ENCODE measurements around the gene BANK1. TPM values are rescaled to one million over a fixed set of nuclear protein-coding genes. Genes with fewer than 3 reads are reported as not detected.

Gene BANK1
- total and polyA plus RNA-seq, 2 of the 4 experiments (the other 2 are of a cell fraction): under 0.01 to 0.51 TPM

DNA sequence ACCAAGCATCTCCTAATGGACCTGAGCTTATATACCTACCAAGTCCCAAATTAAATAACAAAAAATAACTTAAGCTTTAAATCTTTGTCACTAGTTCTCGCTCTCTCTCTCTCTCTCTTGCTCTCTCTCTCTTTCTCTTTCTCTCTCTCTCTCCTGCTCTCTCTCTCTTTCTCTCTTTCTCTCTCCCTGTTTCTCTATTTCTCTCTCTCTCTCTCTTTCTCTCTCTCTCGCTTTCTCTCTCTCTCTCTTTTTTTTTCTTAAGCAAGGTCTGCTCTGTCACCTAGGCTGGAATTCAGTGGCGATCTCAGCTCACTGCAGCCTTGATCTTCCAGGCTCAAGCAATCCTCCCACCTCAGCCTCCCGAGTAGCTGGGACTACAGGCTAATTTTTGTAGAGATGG is 266.6 kb downstream of the BANK1 start:
- H3K36me3 ChIP-seq (ENCODE audit: control insufficient read depth, insufficient read depth, low read length): no peaks in the 10 kb centered on the region
- H3K9ac ChIP-seq (ENCODE audit: low read depth, low read length): no peak overlapping the region
- in situ Hi-C loops (cut with MboI; ENCODE audit: low sequenced_read_pairs) (no loop called here), dilution Hi-C loops (cut with HindIII; ENCODE audit: low sequenced_read_pairs, unreplicated experiment) (no loop called here), intact Hi-C loops (cut with micrococcal nuclease) (no loop called here)
- DNase-seq: no peak
- no peak overlapping the region for H2BK15ac ChIP-seq (ENCODE audit: low read depth, low read length)
- no peak overlapping the region for H3K27ac ChIP-seq (ENCODE audit: insufficient read depth, low read length)
- CTCF ChIA-PET: no interaction called here
- no peaks in the 10 kb centered on the region for H3K4me1 ChIP-seq (ENCODE audit: control insufficient read depth, insufficient read depth, low read length)
- no peak overlapping the region for H2BK120ac ChIP-seq (ENCODE audit: low read depth, low read length)
- no peak overlapping the region for H3K4ac ChIP-seq (ENCODE audit: low read depth, low read length)
- no peaks in the 10 kb centered on the region for H3K9me3 ChIP-seq (ENCODE audit: control insufficient read depth, insufficient read depth, low read length)
- POLR2A ChIA-PET (ENCODE audit: unreplicated experiment): no interaction called here
- no peaks in the 10 kb centered on the region for H4K20me1 ChIP-seq (ENCODE audit: insufficient read depth, low read length)
- no peak overlapping the region for H4K91ac ChIP-seq (ENCODE audit: insufficient read depth, low read depth, low read length)
- no peak overlapping the region for H2AFZ ChIP-seq (replicated peaks; ENCODE audit: low read length, poor library complexity)
- no peak overlapping the region for H3K4me3 ChIP-seq (ENCODE audit: insufficient read depth, low read depth, low read length)
- 67% methylated on average over 1 of the region's 4 CpGs; no CpG with 5 or more reads in 1 of the 2 experiments for WGBS, 2 experiments (ENCODE audit: extremely low coverage in 2 of 2, insufficient read length in 1 of 2)
- no peak for ATAC-seq (ENCODE audit: low read depth)
- H2AK5ac ChIP-seq (ENCODE audit: low read depth, low read length): no peak overlapping the region
- H3K27me3 ChIP-seq (ENCODE audit: control insufficient read depth, insufficient read depth, low read length): no peaks in the 10 kb centered on the region
- no peak overlapping the region for H3K4me2 ChIP-seq (ENCODE audit: low read depth, low read length)
- BruUV-seq (replicated peaks): no TSS peak
- H3K14ac ChIP-seq (replicated peaks; ENCODE audit: low read depth, low read length): no peak overlapping the region
- no peaks in the 10 kb centered on the region for H3K79me1 ChIP-seq (ENCODE audit: low read depth in 1 of 2, low read length in 2 of 2)
- H3K9me1 ChIP-seq (ENCODE audit: insufficient read depth, low read length): no peaks in the 10 kb centered on the region
- no peak overlapping the region for H2AK9ac ChIP-seq (replicated peaks; ENCODE audit: low read depth, low read length, poor library complexity)
- no peak overlapping the region for H4K5ac ChIP-seq (ENCODE audit: low read depth, low read length)
- H4K8ac ChIP-seq (ENCODE audit: low read depth in 2 of 2, low read length in 2 of 2): no peak overlapping the region
- no peak overlapping the region for H3K18ac ChIP-seq (ENCODE audit: low read depth, low read length)
- H3K56ac ChIP-seq (ENCODE audit: extremely low read depth, insufficient read depth, low read length): no peak overlapping the region
- H3K23ac ChIP-seq (ENCODE audit: low read depth, low read length): no peak overlapping the region
- H2BK20ac ChIP-seq (ENCODE audit: low read depth, low read length): no peak overlapping the region
- H2BK5ac ChIP-seq (ENCODE audit: low read depth, low read length, poor library complexity, severe bottlenecking): no peak overlapping the region
- TF ChIP-seq CTCF (conservative IDR thresholded peaks at IDR 0.05; ENCODE audit: low read depth, low read length) (no peak), MAZ (IDR thresholded peaks at IDR 0.05; ENCODE audit: borderline replicate concordance, low read depth, low read length) (no peak), BHLHE40 (IDR thresholded peaks at IDR 0.05; ENCODE audit: low read depth, low read length) (no peak), MXI1 (IDR thresholded peaks at IDR 0.05; ENCODE audit: borderline replicate concordance, low read depth, low read length) (no peak), RAD21 (IDR thresholded peaks at IDR 0.05; ENCODE audit: low read length) (no peak), FOS (IDR thresholded peaks at IDR 0.05; ENCODE audit: low read depth, low read length) (no peak), MAFK (IDR thresholded peaks at IDR 0.05; ENCODE audit: low read depth, low read length) (no peak), RFX5 (IDR thresholded peaks at IDR 0.05; ENCODE audit: low read depth, low read length) (no peak), CEBPB (IDR thresholded peaks at IDR 0.05; ENCODE audit: low read depth, low read length) (no peak), RCOR1 (IDR thresholded peaks at IDR 0.05; ENCODE audit: insufficient replicate concordance, low read length) (no peak), POLR2A (IDR thresholded peaks at IDR 0.05; ENCODE audit: low read depth, low read length) (no peak), NFE2L2 (IDR thresholded peaks at IDR 0.05; ENCODE audit: low read depth, low read length) (no peak), CHD1 (IDR thresholded peaks at IDR 0.05; ENCODE audit: low read depth, low read length) (no peak)
- TF ChIP-seq, protein P1, sequence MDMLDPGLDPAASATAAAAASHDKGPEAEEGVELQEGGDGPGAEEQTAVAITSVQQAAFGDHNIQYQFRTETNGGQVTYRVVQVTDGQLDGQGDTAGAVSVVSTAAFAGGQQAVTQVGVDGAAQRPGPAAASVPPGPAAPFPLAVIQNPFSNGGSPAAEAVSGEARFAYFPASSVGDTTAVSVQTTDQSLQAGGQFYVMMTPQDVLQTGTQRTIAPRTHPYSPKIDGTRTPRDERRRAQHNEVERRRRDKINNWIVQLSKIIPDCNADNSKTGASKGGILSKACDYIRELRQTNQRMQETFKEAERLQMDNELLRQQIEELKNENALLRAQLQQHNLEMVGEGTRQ (IDR thresholded peaks at IDR 0.05; ENCODE audit: low read depth, low read length): no peak
- TF ChIP-seq, protein P2, sequence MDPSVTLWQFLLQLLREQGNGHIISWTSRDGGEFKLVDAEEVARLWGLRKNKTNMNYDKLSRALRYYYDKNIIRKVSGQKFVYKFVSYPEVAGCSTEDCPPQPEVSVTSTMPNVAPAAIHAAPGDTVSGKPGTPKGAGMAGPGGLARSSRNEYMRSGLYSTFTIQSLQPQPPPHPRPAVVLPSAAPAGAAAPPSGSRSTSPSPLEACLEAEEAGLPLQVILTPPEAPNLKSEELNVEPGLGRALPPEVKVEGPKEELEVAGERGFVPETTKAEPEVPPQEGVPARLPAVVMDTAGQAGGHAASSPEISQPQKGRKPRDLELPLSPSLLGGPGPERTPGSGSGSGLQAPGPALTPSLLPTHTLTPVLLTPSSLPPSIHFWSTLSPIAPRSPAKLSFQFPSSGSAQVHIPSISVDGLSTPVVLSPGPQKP (IDR thresholded peaks at IDR 0.05; ENCODE audit: borderline replicate concordance, low read depth, low read length): no peak
